Panc1 (cell line): ENCODE measurements around the gene VWA8. TPM values are rescaled to one million over a fixed set of nuclear protein-coding genes. Genes with fewer than 3 reads are reported as not detected.

ENCODE experiments used
- ATAC-seq: fragments of 200-7000 bp; cut with Tn5 transposase; 2 replicates; pipeline ENCODE4 v1.9.1; 2020; ENCODE audit warnings: mild to moderate bottlenecking, moderate library complexity
- BruUV-seq: library from RNA; stranded (reverse); fragments of 400-500 nt; replicated peaks from 2 replicates; lab custom pipeline; 2021; lab: Mats Ljungman, UMichigan
- CTCF ChIA-PET: fragments of 300-600 bp; sonication (Branson Sonifier 250); formaldehyde crosslinking; loops from one replicate; lab custom pipeline; 2022; ENCODE audit warnings: antibody characterized with exemption; lab: Charles Lee
- POLR2A ChIA-PET: fragments of 300-600 bp; sonication (Branson Sonifier 250); formaldehyde crosslinking; loops from one replicate; lab custom pipeline; 2022; ENCODE audit warnings: antibody characterized with exemption; lab: Charles Lee
- DNase-seq: peaks from one replicate; pipeline ENCODE4 v3.0.0-alpha.2; 2010; ENCODE audit warnings: low read depth, low spot score
- H3K27ac ChIP-seq: 2 replicates; pipeline ENCODE4 v1.5.1; 2011; ENCODE audit warnings: mild to moderate bottlenecking, low read length, inconsistent platforms
- H3K27me3 ChIP-seq: fragments of 200-500 bp; sonication (Bioruptor generic); 2 replicates; pipeline ENCODE4 v1.6.0; 2014; ENCODE audit warnings: low read length, inconsistent platforms; ENCODE audit not compliant: control insufficient read depth, insufficient read depth
- H3K36me3 ChIP-seq: fragments of 200-500 bp; sonication (Bioruptor generic); 2 replicates; pipeline ENCODE4 v1.5.1; 2014; ENCODE audit warnings: inconsistent platforms, mild to moderate bottlenecking, low read length, moderate library complexity; ENCODE audit not compliant: control insufficient read depth, insufficient read depth
- H3K4me1 ChIP-seq: 2 replicates; pipeline ENCODE4 v1.5.1; 2011; ENCODE audit warnings: inconsistent platforms, mild to moderate bottlenecking, low read length, moderate library complexity; ENCODE audit not compliant: control insufficient read depth, insufficient read depth
- H3K4me3 ChIP-seq, 2 experiments: 2 replicates each; pipeline ENCODE4 v1.5.1; 2011 to 2012; ENCODE audit warnings: low read depth in 2 of 2, low read length in 2 of 2, mild to moderate bottlenecking in 2 of 2, inconsistent platforms in 1 of 2, moderate library complexity in 1 of 2
- H3K9me3 ChIP-seq: fragments of 200-500 bp; sonication (Bioruptor generic); 2 replicates; pipeline ENCODE4 v1.5.1; 2014; ENCODE audit warnings: low read depth, mild to moderate bottlenecking, inconsistent platforms, low read length, moderate library complexity; ENCODE audit not compliant: control insufficient read depth, insufficient read depth
- POLR2AphosphoS5 ChIP-seq: IDR thresholded peaks from 2 replicates; pipeline ENCODE4 v1.6.1; 2012; ENCODE audit warnings: mild to moderate bottlenecking, low read depth, low read length, moderate library complexity
- SIN3A ChIP-seq: IDR thresholded peaks from 2 replicates; pipeline ENCODE4 v1.6.1; 2012; ENCODE audit warnings: low read depth, mild to moderate bottlenecking, low read length, moderate library complexity, borderline replicate concordance; ENCODE audit not compliant: insufficient read depth
- TCF7L2 ChIP-seq: IDR thresholded peaks from 2 replicates; pipeline ENCODE4 v1.6.1; 2011; ENCODE audit warnings: mild to moderate bottlenecking, low read depth, low read length, inconsistent platforms
- in situ Hi-C: cut with HindIII; loops from 2 replicates; pipeline ENCODE4 v1.10.0; 2016; ENCODE audit warnings: low sequenced_read_pairs, low pct_unique_long_range_greater_than_20kb
- intact Hi-C: fragments of 100-400 bp; cut with micrococcal nuclease; formaldehyde crosslinking; loops from one replicate; pipeline ENCODE4 v1.10.0; 2022; ENCODE audit not compliant: unreplicated experiment
- total RNA-seq: library from RNA; stranded (reverse); gene quantifications from one replicate; pipeline ENCODE4 v1.2.1, GENCODE V29; 2021; ENCODE audit not compliant: unreplicated experiment
- TF ChIP-seq, protein P1 (sequence below): fragments of 450-650 bp; IDR thresholded peaks from 2 replicates; pipeline ENCODE4 v1.5.1; 2017; ENCODE audit warnings: mild to moderate bottlenecking
- TF ChIP-seq, protein P2 (sequence below), 2 experiments: IDR thresholded peaks; 2 replicates each; pipeline ENCODE4 v1.6.1; 2011 to 2012; ENCODE audit warnings: low read depth in 2 of 2, control low read depth in 1 of 2, low read length in 1 of 2, mild to moderate bottlenecking in 1 of 2, moderate library complexity in 1 of 2; ENCODE audit not compliant: insufficient read depth in 1 of 2

The VWA8 gene
- total RNA-seq, 1 experiment from 2014 or later, result 11.2 TPM

DNA sequence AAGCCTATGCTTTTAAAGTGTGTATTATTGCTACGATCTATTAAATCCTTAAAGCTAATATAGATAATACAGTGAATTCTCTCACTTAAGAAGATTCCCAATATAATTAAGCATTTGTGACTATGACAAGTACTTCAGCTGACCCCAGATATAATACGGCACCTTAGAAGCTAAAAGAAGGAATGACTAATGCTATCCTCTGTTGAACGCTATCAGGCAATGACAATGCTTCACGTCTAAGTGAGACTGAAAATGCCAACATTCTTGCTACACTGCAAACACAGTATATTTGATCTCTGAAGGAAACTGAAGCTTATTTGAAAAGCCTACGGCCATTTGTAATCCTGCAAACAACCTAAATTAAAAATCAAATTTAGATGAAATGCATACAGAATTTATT is 19.7 kb downstream of the VWA8 start:
- DNase-seq (no peak), ATAC-seq (no peak)
- intact Hi-C loops (no loop called here), in situ Hi-C loops (no loop called here)
- H3K4me3 ChIP-seq, result no peak overlapping the region
- no peaks in the 10 kb centered on the region for H3K4me1 ChIP-seq
- no peak overlapping the region for H3K27ac ChIP-seq
- no peaks in the 10 kb centered on the region for H3K9me3 ChIP-seq
- CTCF ChIA-PET, result no interaction called here
- H3K27me3 ChIP-seq, result no peaks in the 10 kb centered on the region
- BruUV-seq, result no TSS peak
- no peaks in the 10 kb centered on the region for H3K36me3 ChIP-seq
- TF ChIP-seq SIN3A, result no peak
- TF ChIP-seq, protein P1, sequence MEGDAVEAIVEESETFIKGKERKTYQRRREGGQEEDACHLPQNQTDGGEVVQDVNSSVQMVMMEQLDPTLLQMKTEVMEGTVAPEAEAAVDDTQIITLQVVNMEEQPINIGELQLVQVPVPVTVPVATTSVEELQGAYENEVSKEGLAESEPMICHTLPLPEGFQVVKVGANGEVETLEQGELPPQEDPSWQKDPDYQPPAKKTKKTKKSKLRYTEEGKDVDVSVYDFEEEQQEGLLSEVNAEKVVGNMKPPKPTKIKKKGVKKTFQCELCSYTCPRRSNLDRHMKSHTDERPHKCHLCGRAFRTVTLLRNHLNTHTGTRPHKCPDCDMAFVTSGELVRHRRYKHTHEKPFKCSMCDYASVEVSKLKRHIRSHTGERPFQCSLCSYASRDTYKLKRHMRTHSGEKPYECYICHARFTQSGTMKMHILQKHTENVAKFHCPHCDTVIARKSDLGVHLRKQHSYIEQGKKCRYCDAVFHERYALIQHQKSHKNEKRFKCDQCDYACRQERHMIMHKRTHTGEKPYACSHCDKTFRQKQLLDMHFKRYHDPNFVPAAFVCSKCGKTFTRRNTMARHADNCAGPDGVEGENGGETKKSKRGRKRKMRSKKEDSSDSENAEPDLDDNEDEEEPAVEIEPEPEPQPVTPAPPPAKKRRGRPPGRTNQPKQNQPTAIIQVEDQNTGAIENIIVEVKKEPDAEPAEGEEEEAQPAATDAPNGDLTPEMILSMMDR, result no peak
- TF ChIP-seq TCF7L2, result no peak
- TF ChIP-seq POLR2AphosphoS5, result no peak
- TF ChIP-seq, protein P2, sequence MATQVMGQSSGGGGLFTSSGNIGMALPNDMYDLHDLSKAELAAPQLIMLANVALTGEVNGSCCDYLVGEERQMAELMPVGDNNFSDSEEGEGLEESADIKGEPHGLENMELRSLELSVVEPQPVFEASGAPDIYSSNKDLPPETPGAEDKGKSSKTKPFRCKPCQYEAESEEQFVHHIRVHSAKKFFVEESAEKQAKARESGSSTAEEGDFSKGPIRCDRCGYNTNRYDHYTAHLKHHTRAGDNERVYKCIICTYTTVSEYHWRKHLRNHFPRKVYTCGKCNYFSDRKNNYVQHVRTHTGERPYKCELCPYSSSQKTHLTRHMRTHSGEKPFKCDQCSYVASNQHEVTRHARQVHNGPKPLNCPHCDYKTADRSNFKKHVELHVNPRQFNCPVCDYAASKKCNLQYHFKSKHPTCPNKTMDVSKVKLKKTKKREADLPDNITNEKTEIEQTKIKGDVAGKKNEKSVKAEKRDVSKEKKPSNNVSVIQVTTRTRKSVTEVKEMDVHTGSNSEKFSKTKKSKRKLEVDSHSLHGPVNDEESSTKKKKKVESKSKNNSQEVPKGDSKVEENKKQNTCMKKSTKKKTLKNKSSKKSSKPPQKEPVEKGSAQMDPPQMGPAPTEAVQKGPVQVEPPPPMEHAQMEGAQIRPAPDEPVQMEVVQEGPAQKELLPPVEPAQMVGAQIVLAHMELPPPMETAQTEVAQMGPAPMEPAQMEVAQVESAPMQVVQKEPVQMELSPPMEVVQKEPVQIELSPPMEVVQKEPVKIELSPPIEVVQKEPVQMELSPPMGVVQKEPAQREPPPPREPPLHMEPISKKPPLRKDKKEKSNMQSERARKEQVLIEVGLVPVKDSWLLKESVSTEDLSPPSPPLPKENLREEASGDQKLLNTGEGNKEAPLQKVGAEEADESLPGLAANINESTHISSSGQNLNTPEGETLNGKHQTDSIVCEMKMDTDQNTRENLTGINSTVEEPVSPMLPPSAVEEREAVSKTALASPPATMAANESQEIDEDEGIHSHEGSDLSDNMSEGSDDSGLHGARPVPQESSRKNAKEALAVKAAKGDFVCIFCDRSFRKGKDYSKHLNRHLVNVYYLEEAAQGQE (IDR thresholded peaks at IDR 0.05; ENCODE audit: insufficient read depth in 1 of 2, low read depth in 2 of 2, low read length in 1 of 2), result no peak
- POLR2A ChIA-PET, result no interaction called here

DNA sequence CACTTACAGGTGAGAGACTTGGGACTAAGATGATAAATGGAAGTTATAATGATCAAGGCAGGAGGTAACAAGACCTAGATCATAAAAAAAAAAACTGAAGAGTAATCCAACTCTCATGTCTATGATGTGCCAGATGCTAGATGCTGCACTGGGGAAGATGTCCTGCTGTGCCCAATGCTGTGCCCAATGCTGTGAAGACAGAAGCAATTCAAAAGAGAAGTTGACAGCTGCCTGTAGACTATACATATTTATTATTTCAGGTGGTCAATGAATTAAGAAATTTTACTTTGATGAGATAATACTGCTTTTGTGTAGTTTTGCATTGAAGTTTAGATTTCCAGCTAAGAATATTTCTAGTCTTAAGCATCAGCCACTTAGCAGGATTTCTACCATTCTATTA is 21.5 kb downstream of the VWA8 start:
- CTCF ChIA-PET, result no interaction called here
- no peaks in the 10 kb centered on the region for H3K4me1 ChIP-seq
- no TSS peak for BruUV-seq
- DNase-seq (no peak), ATAC-seq (no peak)
- in situ Hi-C loops (no loop called here), intact Hi-C loops (no loop called here)
- no peak overlapping the region for H3K4me3 ChIP-seq
- POLR2A ChIA-PET, result no interaction called here
- H3K27me3 ChIP-seq, result no peaks in the 10 kb centered on the region
- H3K36me3 ChIP-seq, result no peaks in the 10 kb centered on the region
- no peak overlapping the region for H3K27ac ChIP-seq
- no peaks in the 10 kb centered on the region for H3K9me3 ChIP-seq
- TF ChIP-seq, protein P2 (IDR thresholded peaks at IDR 0.05; ENCODE audit: insufficient read depth in 1 of 2, low read depth in 2 of 2, low read length in 1 of 2), result no peak
